Stimulated activated CD4-positive, alpha-beta T cell treated with anti-CD3 and anti-CD28 coated beads, Interleukin-1b, Interleukin-23, amount 100 ng/mL, for 1 hour (primary cell): ENCODE data around the gene PHF1.
"Not testable (repeated sequence)": the region's sequence is repeated elsewhere in the genome, so short reads cannot be mapped to it uniquely, and the experiment has no call there.

Experiments
- DNase-seq, 2 donors: peaks; one replicate each; pipeline ENCODE4 v3.0.0-alpha.2; 2020; ENCODE audit warnings: low read depth in 2 of 2

The PHF1 gene

GRCh38 chr6:33410711-33411631 lies at the start of gene PHF1:
TSS of gene PHF1 (plus strand) at chr6:33411014. CDS start at chr6:33412264, 1,250 bp downstream.
- DNase-seq: peak; percentile 60 to 74

DNA sequence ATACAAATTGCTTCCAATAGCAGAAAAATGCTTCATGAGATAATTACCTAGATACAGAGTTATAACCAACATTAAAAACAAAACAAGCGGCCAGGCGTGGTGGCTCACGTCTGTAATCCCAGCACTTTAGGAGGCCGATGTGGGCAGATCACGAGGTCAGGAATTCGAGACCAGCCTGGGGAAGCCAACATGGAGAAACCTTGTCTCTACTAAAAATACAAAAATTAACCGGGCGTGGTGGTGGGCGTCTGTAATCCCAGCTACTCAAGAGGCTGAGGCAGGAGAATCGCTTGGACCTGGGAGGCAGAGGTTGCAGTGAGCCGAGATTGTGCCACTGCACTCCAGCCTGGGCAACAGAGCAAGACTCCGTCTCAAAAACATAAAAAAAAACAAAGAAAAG lies 47.3 kb upstream of the PHF1 start:
- not testable (repeated sequence) for DNase-seq

- not testable (repeated sequence) for DNase-seq
Observed at GRCh38 chr6:33364475-33365205, 46.2 kb upstream of the PHF1 start.

DNA sequence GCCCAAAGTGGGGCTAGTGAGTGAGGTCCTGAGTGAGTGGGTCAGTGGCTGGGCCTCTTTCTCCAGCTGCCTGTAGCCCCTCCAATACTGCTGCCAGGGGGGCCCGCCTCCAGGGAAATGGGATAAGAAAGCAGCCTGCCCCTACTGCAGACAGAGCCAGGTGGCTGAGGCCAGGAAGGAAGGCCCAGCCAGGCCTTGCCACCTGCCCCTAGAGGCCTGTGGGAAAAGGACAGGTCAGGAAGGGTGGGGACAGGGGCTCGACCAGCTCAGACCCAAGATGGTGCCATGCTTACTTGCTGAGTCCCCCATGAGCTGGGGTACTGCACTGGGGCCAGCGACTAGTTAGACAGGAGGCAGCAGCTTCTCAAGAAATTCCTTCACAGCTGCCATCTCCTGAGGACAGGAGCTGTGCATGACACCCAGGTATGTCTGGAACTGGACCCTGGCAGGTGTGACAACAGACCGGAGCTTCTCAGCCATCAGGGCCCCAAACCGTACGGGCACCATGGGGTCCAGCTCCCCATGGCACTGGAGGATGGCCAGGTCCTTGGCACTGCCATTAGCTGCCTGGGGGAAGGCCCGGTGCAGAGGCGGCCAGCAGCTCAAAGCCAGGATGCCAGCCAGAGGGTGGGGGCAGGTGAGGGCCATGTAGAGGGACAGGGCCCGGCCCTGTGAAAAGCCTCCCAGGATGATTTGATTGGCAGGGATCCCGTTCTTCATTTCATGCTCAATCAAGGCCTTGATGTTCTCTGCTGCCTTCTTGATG lies 45.4 kb upstream of the PHF1 start:
- DNase-seq: not testable (repeated sequence)

GRCh38 chr6:33367009-33367714 lies 43.7 kb upstream of the PHF1 start:
- DNase-seq: no peak

GRCh38 chr6:33367715-33368025 lies 43.1 kb upstream of the PHF1 start:
- DNase-seq: not testable (repeated sequence)

- not testable (repeated sequence) for DNase-seq
Observed at GRCh38 chr6:33371901-33372300, 38.9 kb upstream of the PHF1 start.

DNA sequence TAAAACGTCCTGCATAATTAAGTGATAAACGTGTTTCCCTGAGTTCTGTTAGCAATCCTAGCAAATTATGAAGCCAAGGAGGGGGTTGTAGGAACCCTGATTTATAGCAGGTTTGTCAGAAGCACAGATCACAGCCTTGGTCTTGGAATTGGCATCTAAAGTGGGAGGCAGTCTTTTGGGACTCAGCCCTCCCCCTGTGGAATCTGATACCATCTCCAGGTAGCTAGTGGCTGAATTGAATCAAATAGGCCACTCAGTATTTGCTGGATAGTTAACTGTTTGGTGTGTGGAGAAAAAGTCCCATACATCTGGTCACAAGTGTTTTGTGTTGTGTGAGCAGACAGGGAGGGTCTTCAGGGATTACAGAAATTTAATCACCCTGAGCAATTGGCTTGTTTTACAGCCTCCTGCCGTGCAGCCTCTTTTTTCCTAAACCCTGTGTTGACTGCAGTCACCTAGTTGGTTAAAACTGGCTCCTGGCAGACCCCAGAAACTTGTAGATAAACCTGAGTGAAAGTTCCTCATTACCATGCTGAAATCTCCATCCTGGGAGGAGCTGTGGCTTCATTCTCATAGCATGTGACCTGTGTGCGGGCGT lies 38.2 kb upstream of the PHF1 start:
- no peak for DNase-seq

DNA sequence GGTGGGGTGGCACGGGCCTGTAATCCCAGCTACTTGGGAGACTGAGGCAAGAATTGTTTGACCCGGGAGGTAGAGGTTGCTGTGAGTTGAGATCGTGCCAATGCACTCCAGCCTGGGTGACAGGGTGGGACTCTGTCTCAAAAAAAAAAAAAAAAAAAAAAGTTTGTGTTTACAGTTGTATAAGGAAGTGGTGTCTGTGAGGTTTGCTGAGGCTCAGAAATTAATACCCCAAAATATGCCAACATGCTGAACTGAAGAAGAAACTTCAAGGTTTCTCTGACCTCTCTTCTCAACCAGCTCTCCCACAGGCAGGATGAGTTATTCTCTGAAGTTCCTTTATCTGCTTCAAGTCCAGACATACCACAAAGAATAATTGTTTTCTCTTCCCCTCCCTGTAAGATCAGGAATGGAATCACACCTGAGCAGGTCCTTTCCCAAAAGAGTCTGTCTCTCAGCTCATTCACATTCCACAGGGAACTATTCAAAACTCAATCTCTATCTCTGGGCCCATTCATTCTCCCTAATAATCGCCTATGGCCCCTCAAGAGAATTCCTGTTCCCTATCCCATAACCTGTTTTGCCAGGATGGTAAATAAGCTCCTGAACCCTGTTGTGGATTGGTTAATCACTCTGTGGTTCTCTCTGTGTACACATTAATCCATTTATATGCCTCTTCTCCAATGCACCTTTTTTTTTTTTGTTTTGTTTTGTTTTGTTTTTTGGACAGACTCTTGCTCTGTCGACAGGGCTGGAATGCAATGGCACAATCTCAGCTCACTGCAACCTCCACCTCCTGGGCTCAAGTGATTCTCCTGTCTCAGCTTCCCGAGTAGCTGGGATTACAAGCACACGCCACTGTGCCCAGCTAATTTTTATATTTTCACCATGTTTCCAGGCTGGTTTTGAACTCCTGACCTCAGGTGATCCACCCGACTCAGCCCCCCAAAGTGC lies 36.6 kb upstream of the PHF1 start:
- no peak for DNase-seq

- no peak for DNase-seq
Observed at GRCh38 chr6:33375143-33375671, 35.6 kb upstream of the PHF1 start.

DNA sequence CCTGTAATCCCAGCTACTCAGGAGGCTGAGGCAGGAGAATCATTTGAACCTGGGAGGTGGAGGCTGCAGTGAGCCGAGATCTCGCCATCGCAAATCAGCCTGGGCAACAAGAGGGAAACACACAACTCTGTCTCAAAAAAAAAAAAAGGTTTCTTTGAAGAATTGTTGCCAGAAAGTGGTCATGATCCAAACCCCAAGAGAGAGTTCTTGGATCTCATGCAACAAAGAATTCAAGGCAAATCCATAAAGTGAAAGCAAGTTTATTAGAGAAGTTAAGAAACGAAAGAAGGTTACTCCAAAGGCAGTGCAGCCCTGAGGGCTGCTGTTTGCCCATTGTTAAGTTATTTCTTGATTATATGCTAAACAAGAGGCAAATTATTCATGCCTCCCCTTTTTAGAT lies 33.6 kb upstream of the PHF1 start:
- no peak for DNase-seq

- DNase-seq: not testable (repeated sequence)
Observed at GRCh38 chr6:33379184-33379583, 31.6 kb upstream of the PHF1 start.

- DNase-seq: no peak
Observed at GRCh38 chr6:33380272-33380981, 30.4 kb upstream of the PHF1 start.

DNA sequence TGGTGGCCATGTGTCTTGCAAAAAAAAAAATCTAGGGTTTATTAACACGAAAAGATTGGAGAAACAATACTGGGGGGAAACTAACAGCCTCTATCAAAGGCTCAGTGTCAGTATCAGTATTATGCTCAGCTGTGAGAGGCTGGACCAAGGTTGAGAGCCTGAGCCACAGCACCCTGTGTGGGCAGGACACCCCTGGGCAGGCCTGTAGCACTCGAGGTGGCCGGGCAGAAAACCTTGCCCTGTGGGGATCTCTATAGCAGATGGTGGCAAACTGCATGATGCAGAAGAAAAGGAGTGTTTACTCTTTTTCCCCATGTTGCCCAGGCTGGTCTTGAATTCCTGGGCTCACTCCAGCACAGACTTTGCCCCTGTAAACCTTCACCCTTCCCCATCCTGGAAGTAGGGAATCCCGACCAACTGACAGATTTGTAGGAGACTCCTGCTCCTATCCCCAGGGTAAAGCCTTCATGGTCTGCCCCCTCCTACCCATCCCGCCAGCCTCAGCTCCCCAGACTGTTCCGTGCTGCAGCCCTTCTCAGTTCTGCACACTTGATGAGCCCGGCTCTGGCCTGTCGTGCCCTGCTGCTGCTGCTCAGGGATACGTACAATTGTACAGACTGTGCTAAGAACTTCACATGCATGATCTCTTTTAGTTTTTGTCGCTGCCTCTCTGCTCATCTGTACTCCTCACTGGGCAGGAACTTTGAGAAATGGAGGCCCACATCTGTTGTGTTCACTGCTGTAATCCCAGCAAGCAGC lies 27.2 kb upstream of the PHF1 start:
- no peak for DNase-seq

DNA sequence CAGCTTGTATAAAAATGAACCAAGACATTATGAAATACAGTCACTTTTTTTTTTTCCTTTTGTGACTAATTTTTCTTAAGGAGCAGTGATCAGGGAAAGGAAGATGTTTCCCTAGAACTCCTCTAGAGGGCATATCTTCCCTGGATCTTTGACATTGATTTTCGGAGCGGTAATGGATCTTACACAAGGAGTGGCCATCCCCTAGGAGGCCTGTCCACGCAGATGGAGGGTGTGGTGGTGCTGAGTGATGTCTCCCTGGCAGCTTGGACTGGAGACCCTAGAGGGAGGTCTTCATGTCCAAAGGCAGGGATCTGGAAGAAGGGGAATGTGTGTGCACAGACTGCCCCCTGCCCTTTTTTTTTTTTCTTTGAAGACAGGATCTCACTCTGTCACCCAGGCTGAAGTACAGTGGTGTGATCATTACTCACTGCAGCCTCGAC lies 26.2 kb upstream of the PHF1 start:
- no peak for DNase-seq

DNA sequence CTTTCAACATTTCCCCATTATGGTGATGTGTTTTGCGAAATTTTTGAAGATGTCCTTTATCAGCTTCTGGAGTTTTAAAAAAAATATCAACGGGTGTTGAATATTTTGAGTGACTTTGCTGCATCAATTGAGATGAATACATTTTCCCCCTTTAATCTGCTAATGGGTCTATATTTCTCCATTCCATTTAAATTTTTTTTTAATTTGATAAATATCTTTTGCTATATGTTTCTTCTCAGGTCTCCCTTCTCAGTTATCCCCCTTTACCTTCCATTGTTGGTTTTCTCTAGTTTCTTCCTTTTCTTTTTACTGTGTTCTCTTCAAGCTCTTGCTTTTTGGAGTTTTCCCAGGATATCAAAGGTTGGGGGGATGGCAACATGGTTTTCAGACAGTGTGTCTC lies 20.6 kb upstream of the PHF1 start:
- no peak for DNase-seq

GRCh38 chr6:33390767-33391277 lies 20.0 kb upstream of the PHF1 start:
- no peak for DNase-seq

- DNase-seq: peak; percentile 94 to 97
Observed at GRCh38 chr6:33391278-33391921, 19.4 kb upstream of the PHF1 start, which contains the start of gene KIFC1. TSS of gene KIFC1 (plus strand) at chr6:33391823. CDS start at chr6:33391986, 163 bp downstream.
